GM23338 (cell line): ENCODE data around the gene APLNR. TPM values are rescaled to one million over a fixed set of nuclear protein-coding genes. Genes with fewer than 3 reads are reported as not detected.

ENCODE experiments used
- ATAC-seq: fragments of 200-7000 bp; cut with Tn5 transposase; 3 replicates; pipeline ENCODE4 v1.9.1; 2020
- DNase-seq: peaks from one replicate; pipeline ENCODE4 v3.0.0-alpha.2; 2015; ENCODE audit warnings: low spot score
- H2AFZ ChIP-seq: fragments of 200-600 bp; sonication (generic); 2 replicates; pipeline ENCODE4 v1.8.0; 2016; ENCODE audit warnings: antibody characterized with exemption, mild to moderate bottlenecking, moderate library complexity
- H3F3A ChIP-seq: fragments of 200-600 bp; sonication (generic); replicated peaks from 2 replicates; pipeline ENCODE4 v1.8.0; 2017; ENCODE audit warnings: antibody characterized with exemption, mixed run types, low read depth
- H3K27ac ChIP-seq: fragments of 200-600 bp; sonication (generic); 2 replicates; pipeline ENCODE4 v1.6.1; 2016; ENCODE audit warnings: low read depth
- H3K27me3 ChIP-seq: fragments of 200-600 bp; sonication (generic); 2 replicates; pipeline ENCODE4 v1.8.0; 2016; ENCODE audit warnings: mild to moderate bottlenecking, mixed run types, moderate library complexity; ENCODE audit not compliant: insufficient read depth
- H3K36me3 ChIP-seq: fragments of 200-600 bp; sonication (generic); 2 replicates; pipeline ENCODE4 v1.8.0; 2016; ENCODE audit warnings: mild to moderate bottlenecking; ENCODE audit not compliant: insufficient read depth
- H3K4me1 ChIP-seq: fragments of 200-600 bp; sonication (generic); 2 replicates; pipeline ENCODE4 v1.8.0; 2016; ENCODE audit warnings: mild to moderate bottlenecking, moderate library complexity; ENCODE audit not compliant: insufficient read depth
- H3K4me2 ChIP-seq: fragments of 200-600 bp; sonication (generic); 2 replicates; pipeline ENCODE4 v1.7.1; 2017; ENCODE audit warnings: mixed run types
- H3K4me3 ChIP-seq: fragments of 200-600 bp; sonication (generic); 2 replicates; pipeline ENCODE4 v1.6.1; 2016; ENCODE audit warnings: mixed run types
- H3K79me2 ChIP-seq: fragments of 200-600 bp; sonication (generic); replicated peaks from 2 replicates; pipeline ENCODE4 v1.8.0; 2017; ENCODE audit warnings: mild to moderate bottlenecking; ENCODE audit not compliant: insufficient read depth
- H3K9me2 ChIP-seq: fragments of 200-600 bp; sonication (generic); 2 replicates; pipeline ENCODE4 v1.8.0; 2017; ENCODE audit not compliant: insufficient read depth
- H4K20me1 ChIP-seq: fragments of 200-600 bp; sonication (generic); replicated peaks from 2 replicates; pipeline ENCODE4 v1.8.0; 2017; ENCODE audit warnings: mild to moderate bottlenecking; ENCODE audit not compliant: insufficient read depth
- H3K27ac Mint-ChIP-seq: 2 replicates; pipeline ENCODE4 v1.8.0; 2020; ENCODE audit warnings: inconsistent platforms, mild to moderate bottlenecking, moderate library complexity, mixed read lengths
- H3K27me3 Mint-ChIP-seq: 3 replicates; pipeline ENCODE4 v1.8.0; 2022; ENCODE audit warnings: low read depth, mild to moderate bottlenecking, moderate library complexity, mixed read lengths, inconsistent platforms; ENCODE audit not compliant: insufficient read depth, poor library complexity
- H3K36me3 Mint-ChIP-seq: 3 replicates; pipeline ENCODE4 v1.8.0; 2021; ENCODE audit warnings: low read depth, mild to moderate bottlenecking, inconsistent platforms, moderate library complexity, mixed read lengths
- H3K4me1 Mint-ChIP-seq: 3 replicates; pipeline ENCODE4 v1.8.0; 2020; ENCODE audit warnings: mild to moderate bottlenecking, inconsistent platforms, mixed read lengths
- H3K4me3 Mint-ChIP-seq: 3 replicates; pipeline ENCODE4 v1.8.0; 2021; ENCODE audit warnings: moderate library complexity, mild to moderate bottlenecking, inconsistent platforms, mixed read lengths
- H3K9me3 Mint-ChIP-seq: 3 replicates; pipeline ENCODE4 v1.8.0; 2020; ENCODE audit warnings: moderate library complexity, mild to moderate bottlenecking, inconsistent platforms, mixed read lengths
- CREB1 ChIP-seq: fragments of 250-450 bp; sonication (Bioruptor Pico); IDR thresholded peaks from 2 replicates; pipeline ENCODE4 v1.5.0; 2020; ENCODE audit warnings: low read depth, mild to moderate bottlenecking, moderate library complexity
- CTCF ChIP-seq, 2 experiments: fragments of 200-600 bp in 1 of 2; sonication (generic) in 1 of 2; conservative IDR thresholded peaks; 2 replicates each; pipeline versions ENCODE4 v1.5.1 to v1.6.1; 2016 to 2017; ENCODE audit warnings: antibody characterized with exemption in 2 of 2, low read depth in 2 of 2, mild to moderate bottlenecking in 2 of 2, moderate library complexity in 1 of 2
- ETS1 ChIP-seq: IDR thresholded peaks from 2 replicates; pipeline ENCODE4 v1.6.1; 2016; ENCODE audit warnings: antibody characterized with exemption
- EZH2 ChIP-seq: fragments of 200-600 bp; sonication (generic); IDR thresholded peaks from one replicate; pipeline ENCODE4 v1.8.0; 2017; ENCODE audit warnings: antibody characterized with exemption, mild to moderate bottlenecking, low read depth; ENCODE audit not compliant: unreplicated experiment
- EZH2phosphoT487 ChIP-seq: fragments of 200-600 bp; sonication (generic); IDR thresholded peaks from one replicate; pipeline ENCODE4 v1.8.1; 2018; ENCODE audit warnings: antibody characterized with exemption; ENCODE audit not compliant: unreplicated experiment
- NANOG ChIP-seq: IDR thresholded peaks from 2 replicates; pipeline ENCODE4 v1.6.1; 2016; ENCODE audit warnings: antibody characterized with exemption, borderline replicate concordance
- POLR2AphosphoS5 ChIP-seq: IDR thresholded peaks from 2 replicates; pipeline ENCODE4 v1.6.1; 2016; ENCODE audit warnings: antibody characterized with exemption, low read depth
- REST ChIP-seq: IDR thresholded peaks from one replicate; pipeline ENCODE4 v1.6.1; 2018; ENCODE audit warnings: antibody characterized with exemption; ENCODE audit not compliant: unreplicated experiment
- STAT1 ChIP-seq: IDR thresholded peaks from one replicate; pipeline ENCODE4 v1.6.1; 2016; ENCODE audit warnings: antibody characterized with exemption; ENCODE audit not compliant: unreplicated experiment
- ZNF114 ChIP-seq: fragments of 250-450 bp; sonication (Bioruptor Pico); IDR thresholded peaks from 2 replicates; pipeline ENCODE4 v1.5.0; 2020; ENCODE audit warnings: mild to moderate bottlenecking, moderate library complexity
- ZNF331 ChIP-seq: fragments of 250-450 bp; sonication (Bioruptor Pico); IDR thresholded peaks from 2 replicates; pipeline ENCODE4 v1.5.0; 2020; ENCODE audit warnings: low read depth, mild to moderate bottlenecking, moderate library complexity
- ZNF462 ChIP-seq: fragments of 250-450 bp; sonication (Bioruptor Pico); IDR thresholded peaks from 2 replicates; pipeline ENCODE4 v1.5.0; 2020; ENCODE audit warnings: mild to moderate bottlenecking, moderate library complexity
- polyA plus RNA-seq: library from polyadenylated mRNA; unstranded; fragments of >200 nt; fragmentation: Nextera tagmentation; extraction: Ambion mirVana; gene quantifications from 2 replicates; pipeline ENCODE4 v1.2.1, GENCODE V29; 2016
- total RNA-seq: library from RNA; depleted of rRNA; stranded (reverse); fragments of >200 nt; shearing (Covaris generic); gene quantifications from 2 replicates; pipeline ENCODE4 v1.2.3, GENCODE V29; 2014

Gene APLNR
- total and polyA plus RNA-seq, 2 experiments from 2014 or later = 0.10 TPM; not detected in 1

- no peaks in the 10 kb centered on the region for H3K4me1 Mint-ChIP-seq
- H3K27ac Mint-ChIP-seq = no peak overlapping the region
- no peak for DNase-seq
- H3K9me3 Mint-ChIP-seq = peaks cover 4% of the 10 kb centered on the region; the same call in 2 of the 3 replicates
- Histone ChIP-seq H3K36me3 (no peaks in the 10 kb centered on the region), H3K4me2 (no peak overlapping the region), H3K4me1 (no peaks in the 10 kb centered on the region), H2AFZ (no peak overlapping the region; the same call in 1 of the 2 replicates), H4K20me1 (no peaks in the 10 kb centered on the region), H3K27me3 (no peaks in the 10 kb centered on the region), H3K9me2 (peaks cover 6% of the 10 kb centered on the region; the same call in 1 of the 2 replicates), H3K4me3 (no peak overlapping the region), H3F3A (no peaks in the 10 kb centered on the region), H3K27ac (no peak overlapping the region), H3K79me2 (no peaks in the 10 kb centered on the region)
- peaks cover 5% of the 10 kb centered on the region for H3K27me3 Mint-ChIP-seq
- H3K4me3 Mint-ChIP-seq = no peak overlapping the region
- no peak for TF ChIP-seq ETS1
- no peak for TF ChIP-seq ZNF114 (CRISPR knock-in tag)
- no peak for TF ChIP-seq EZH2phosphoT487
- TF ChIP-seq EZH2 = no peak
- no peak for TF ChIP-seq STAT1
- no peak for TF ChIP-seq CTCF (conservative IDR thresholded peaks at IDR 0.05; ENCODE audit: low read depth in 2 of 2)
- no peak for TF ChIP-seq ZNF331 (CRISPR knock-in tag)
- no peak for TF ChIP-seq POLR2AphosphoS5
- TF ChIP-seq CREB1 (CRISPR knock-in tag) = no peak
- TF ChIP-seq ZNF462 = no peak
- TF ChIP-seq REST = no peak
- TF ChIP-seq NANOG = no peak
- H3K36me3 Mint-ChIP-seq = peaks cover 4% of the 10 kb centered on the region; the same call in 1 of the 3 replicates
- no peak for ATAC-seq
Observed at GRCh38 chr11:57254631-57255030, 17.6 kb upstream of the APLNR start.
